GM19372 (cell line): ENCODE results near the gene COL3A1.

ENCODE experiments used
- ATAC-seq: cut with Tn5 transposase; IDR thresholded peaks from one replicate; pipeline ENCODE4 v1.9.1; 2021; ENCODE audit warnings: mild to moderate bottlenecking, low read depth, moderate library complexity; ENCODE audit not compliant: unreplicated experiment

Gene COL3A1

GRCh38 chr2:188974164-188974563, at the start of gene COL3A1:
TSS of gene COL3A1 (plus strand) at chr2:188974373. CDS start at chr2:188974490, 117 bp downstream.
- ATAC-seq, result no peak

GRCh38 chr2:188928643-188929042, 45.5 kb upstream of the COL3A1 start:
- no peak for ATAC-seq

GRCh38 chr2:188931361-188931760, 42.8 kb upstream of the COL3A1 start:
- ATAC-seq, result no peak

- ATAC-seq, result no peak
Observed at GRCh38 chr2:188937228-188938220, 36.6 kb upstream of the COL3A1 start.

- ATAC-seq, result no peak
Observed at GRCh38 chr2:188940171-188940570, 34.0 kb upstream of the COL3A1 start.

DNA sequence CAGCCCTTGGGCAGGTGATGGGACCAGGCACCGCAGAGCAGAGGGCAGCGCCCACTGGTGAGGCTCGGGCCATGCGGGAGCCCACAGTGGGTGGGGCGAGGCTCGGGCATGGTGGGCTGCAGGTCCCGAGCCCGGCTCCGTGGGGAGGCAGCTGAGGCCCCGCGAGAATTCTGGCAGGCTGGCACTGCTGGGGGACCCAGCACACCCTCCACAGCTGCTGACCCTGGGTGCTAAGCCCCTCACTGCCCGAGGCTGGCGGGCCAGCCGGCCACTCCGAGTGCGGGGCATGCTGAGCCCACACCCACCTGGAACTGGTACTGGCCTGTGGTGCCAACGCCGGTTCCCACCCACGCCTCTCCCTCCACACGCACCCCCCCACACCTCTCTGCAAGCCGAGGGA, 29.7 kb upstream of the COL3A1 start:
- ATAC-seq, result no peak

DNA sequence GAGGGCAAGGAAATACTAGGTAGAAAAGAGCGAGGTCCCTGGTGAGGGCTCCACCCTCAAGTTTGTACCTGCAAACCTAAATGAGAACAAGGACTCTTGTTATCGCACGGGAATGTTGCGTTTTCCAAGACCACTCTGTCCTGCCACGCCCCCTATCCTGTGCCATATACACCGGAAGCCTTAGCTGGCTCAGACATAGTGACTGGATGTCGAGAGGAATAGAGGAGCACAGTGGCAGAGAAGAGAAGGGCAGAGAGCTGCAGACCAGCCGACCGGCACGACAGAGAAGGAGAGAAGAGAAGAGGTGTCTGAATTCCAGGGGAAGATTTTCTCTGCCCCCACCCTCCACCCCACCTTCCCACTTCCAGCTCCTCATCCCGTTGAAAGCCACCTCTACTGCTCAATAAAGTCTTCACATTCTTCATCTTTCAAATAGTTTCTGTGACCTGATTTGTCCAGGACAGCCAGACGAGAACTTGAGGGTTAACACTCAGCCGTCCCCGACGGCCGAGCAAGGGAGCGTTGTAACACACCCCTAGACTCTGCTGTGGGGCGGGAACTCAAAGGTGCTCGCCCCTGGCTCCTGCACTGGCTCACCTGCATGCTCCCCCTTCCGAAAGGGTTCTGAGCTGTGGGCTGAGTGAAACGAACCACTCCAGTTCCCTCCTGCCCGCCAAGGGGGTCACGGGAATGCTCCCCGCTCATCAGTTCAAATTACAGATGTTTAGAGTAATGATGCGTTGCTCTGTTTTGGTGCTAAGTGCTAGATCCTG, 24.9 kb upstream of the COL3A1 start:
- no peak for ATAC-seq

- no peak for ATAC-seq
Observed at GRCh38 chr2:188952901-188953300, 21.3 kb upstream of the COL3A1 start.

DNA sequence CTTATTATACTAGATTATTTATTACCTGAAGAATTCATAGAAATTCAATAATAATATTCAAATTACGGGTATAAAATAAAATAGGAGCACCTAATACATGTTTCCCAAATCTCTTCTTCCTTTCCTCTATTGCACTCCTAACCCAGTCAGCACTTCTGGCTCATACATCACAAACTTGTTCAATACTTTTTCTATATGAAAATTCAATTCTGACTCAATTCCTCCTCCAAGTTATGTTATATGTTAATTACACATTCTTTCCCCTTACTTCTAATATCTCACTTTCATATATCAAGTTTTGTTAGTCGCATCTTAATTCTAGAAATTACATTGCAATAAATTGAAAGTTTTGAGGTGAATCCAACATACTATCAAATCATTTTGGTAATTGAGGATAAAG, 17.9 kb upstream of the COL3A1 start:
- ATAC-seq, result no peak

DNA sequence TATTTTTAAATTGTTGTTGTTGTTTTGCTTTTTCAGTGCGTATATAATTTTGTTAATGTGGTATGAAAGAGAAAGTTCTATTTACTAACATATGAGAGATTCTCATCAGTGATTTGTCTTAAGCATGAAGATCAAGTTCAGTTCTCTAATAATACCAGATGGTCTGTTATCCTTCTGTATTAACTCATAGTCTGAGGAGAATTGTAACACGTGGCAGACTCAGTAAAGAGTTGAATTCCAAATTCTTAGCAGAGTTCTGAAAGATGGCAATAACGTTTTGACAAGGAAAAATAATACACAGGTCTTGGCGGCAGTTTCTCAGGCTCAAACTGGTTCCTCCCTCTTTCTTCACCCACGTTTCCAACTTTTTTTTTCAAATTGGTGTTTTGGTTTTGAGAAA, 17.2 kb upstream of the COL3A1 start:
- ATAC-seq, result no peak

DNA sequence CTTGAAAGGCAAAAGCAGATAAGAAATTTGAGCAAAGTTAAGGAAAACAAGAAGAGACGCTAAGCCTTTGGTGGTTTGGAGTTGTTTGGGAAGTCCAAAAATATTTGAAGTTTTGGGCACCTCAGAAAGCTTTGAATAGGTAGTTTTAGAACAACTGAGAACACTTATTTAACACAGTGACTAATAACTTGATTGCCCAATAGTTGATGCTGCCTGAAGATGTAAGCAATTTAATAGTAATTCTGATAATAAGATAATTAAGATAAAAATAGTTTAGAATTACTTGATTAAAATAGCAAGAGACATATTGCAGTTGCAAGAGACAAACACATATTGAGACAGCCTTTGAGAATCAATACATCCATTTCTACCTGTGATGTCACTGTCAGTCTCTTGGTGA, 16.5 kb upstream of the COL3A1 start:
- no peak for ATAC-seq

DNA sequence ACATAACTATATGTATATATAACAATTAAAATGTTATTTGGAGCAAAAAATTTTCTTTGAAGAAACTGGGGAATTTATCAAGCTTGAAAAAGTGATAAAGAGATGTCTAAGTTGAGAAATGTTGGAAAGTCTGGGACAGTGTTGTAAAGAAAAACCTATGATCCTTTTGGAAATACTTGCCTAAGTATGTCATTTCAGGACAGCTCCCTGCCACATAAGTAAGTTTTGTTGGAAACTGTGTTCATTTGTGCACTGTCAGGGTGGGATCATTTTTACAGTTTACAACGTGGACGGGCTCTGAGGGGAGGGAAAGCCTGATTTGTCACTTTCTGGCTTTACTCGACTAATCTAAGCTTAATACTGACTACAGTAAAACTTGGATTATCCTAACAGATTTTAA, 10.4 kb upstream of the COL3A1 start:
- ATAC-seq, result no peak

DNA sequence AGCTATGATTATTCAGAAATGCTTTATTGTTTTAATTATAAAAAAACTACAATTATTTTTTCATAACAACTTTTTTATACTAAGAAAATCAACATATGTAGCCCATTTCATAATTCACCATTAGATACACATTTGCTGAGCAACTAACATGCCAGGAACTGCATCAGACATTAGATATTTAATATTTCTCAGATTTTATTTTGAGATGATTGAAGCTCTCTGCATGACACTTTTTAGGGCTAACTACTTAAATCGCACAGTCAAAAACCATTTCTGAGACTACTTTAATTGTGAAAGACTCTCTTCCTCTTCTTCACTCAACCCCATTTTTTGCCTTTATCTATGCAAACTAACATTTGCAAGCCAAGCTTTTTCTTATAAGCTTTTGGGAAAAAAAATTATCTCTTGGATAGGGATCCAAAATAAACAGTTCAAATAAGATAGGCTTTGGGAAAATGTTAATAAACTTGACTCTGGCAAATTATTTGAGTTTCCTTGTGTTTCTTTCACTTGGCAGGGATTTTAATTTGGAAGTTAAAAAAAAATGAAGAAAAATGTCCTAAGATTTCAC, 9.1 kb upstream of the COL3A1 start:
- no peak for ATAC-seq

GRCh38 chr2:188965563-188965962, 8.6 kb upstream of the COL3A1 start:
- no peak for ATAC-seq

DNA sequence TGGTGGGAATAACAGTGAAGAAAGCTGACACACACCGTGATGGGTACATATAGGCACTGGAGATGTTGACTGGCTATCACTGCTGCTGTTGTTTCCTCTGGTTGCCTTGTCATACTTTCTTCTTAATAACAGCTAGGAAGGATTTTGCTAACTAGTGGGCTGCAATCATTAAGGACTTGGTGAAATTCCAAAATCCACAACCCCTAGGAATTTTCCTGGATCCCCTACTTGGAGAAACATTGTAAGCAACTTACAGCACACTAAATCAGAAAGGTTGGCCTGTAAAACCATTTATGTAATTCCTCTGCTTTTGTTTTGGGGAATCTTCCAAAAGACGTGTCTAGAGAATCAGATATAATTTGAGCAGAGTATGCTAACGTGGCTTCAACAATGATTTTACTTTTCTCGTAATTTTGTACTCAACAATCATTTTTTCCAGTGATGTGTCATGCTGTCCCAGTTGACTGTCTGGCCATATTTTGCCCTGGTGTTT, 8.0 kb upstream of the COL3A1 start:
- ATAC-seq, result no peak

DNA sequence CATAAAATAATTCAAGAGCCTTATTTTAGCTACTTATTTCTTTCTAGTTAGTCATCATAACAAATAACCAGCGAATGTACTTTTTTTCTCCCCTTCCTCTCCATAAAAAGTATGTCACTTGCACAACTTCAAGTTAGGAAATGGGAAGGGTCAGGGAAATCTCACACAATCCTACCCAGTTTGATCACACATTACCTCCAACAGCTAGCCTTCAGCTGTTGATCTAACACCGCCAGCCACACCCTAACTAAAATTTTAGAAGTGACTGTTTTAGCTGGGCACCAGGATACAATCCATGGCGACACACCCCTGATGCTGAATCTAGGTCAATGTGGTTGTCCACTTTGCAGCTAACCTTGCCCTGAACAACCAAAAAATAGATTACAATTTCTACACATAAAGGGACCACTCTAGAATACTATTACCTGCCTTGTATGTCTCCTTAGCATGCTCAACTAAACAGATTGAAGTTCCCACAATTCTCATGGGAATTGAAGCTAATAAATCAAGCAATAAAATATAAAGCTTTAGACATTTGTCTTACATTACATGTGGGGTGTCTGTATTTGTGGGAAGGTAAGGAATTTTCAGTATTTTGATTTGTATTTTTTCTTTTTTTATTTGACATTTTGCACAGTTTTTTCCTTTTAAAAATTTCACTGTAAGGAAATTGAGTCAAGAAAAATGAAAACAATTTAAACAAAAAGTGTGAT, 7.3 kb upstream of the COL3A1 start:
- no peak for ATAC-seq

DNA sequence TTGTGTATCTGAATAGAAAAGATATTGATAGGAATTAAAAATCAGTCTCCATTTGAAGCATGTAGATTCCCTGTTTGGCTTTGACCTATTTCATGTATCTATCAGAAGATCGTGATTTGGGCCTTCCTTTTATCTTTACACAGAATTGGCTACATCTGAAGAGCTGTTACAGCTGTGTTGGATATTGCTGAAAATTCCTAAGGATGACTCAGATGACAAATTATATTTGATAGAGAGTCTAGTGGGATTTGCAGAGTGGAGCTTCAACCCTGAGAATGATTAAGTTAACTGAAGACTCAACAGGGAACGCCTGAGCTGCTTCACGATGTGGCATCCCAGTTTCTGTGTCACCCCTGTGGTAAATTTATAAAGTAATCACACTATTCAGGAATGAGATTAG, 4.9 kb upstream of the COL3A1 start:
- ATAC-seq, result no peak

DNA sequence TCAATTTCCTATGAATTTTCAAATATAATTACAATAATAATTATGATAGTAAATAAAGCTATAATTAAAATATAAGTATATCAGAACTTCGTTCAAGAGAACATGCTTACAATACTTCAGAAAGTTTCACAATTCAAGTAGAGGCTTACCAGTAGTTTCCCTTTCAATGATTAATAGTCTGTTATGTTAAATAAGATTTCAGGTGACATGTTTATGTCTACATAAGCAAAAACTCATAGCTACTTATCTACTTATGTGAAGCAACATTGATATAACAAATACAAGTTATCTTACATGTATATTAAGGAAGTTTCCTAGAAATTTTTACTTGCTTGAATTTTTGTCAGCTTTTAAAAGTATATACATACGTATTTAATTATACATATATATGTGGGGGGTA, 4.5 kb upstream of the COL3A1 start:
- no peak for ATAC-seq

GRCh38 chr2:188970211-188970610, 4.0 kb upstream of the COL3A1 start:
- ATAC-seq, result no peak

- no peak for ATAC-seq
Observed at GRCh38 chr2:188971432-188971861, 2.7 kb upstream of the COL3A1 start.
